COLO829 (cell line): ENCODE results near the gene SLC27A6.
"Not testable (repeated sequence)": the region's sequence is repeated elsewhere in the genome, so short reads cannot be mapped to it uniquely, and the experiment has no call there.

ENCODE experiments used
- DNase-seq: peaks from one replicate; pipeline ENCODE4 v3.0.0; 2012; ENCODE audit warnings: low spot score

SLC27A6 gene

GRCh38 chr5:129002527-129002842 lies 37.2 kb downstream of the SLC27A6 start:
- no peak for DNase-seq

GRCh38 chr5:129003232-129003631 lies 37.9 kb downstream of the SLC27A6 start:
- no peak for DNase-seq

DNA sequence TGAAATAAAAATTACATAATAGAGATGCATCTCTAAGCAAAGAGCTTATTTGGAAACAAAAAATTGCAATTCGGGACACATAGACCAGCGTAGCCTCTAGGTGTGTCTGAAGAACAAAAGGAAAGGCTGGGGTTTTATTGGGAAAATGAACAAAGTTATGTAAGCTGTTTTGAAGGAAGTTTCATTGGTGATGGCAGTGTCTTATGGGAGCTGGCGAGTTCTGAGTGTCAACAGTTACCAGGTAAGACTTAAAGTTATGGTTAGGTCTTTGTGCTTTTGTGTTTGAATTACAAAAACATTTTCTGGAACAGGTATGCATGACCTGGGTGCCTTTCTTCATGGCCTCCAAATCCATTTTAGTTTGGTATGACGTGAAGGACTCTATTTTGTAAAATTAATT lies 48.9 kb downstream of the SLC27A6 start:
- DNase-seq: no peak

GRCh38 chr5:129018837-129019236 lies 53.5 kb downstream of the SLC27A6 start:
- no peak for DNase-seq

DNA sequence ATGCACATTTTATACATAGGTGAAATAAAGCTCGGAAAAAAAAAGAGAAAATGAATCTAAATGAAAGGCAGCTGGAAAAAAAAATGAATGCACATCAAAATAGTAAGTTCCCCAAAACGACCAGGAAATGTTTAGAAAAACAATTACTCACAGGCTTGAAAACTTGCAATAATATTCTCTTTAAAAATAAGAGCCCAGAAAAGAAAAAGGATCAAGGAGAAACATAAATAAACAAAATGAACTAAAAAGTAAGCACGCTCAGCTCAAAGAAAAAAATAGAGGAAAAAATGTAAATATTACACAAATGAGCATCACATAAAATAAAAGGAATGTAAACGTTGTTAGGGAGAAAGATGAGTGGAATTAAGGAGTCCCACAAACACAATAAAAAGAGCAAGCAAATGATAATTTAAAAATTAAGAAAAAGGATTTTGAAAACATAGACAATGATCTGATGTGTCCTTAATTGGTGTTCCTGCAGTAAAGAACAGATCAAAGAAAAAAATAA lies 54.2 kb downstream of the SLC27A6 start:
- DNase-seq: no peak

DNA sequence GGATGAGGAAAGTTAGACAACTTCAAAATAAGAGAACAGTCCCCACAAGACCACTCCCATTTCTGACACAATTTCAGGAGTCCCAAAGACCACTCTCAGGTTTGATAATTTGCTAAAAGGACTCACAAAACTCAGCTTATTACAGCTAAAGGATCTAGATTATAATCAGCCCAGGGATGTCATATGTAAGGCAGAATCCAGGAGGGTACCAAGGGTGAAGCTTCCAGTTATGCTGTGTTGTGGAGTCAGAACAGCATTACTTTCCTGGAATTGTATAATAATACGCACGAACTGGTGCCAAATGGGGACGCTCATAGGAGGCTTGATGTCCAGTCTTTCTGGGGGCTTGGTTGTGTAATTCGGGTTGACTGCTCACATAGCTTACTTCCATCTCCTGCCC lies 55.4 kb downstream of the SLC27A6 start:
- no peak for DNase-seq

DNA sequence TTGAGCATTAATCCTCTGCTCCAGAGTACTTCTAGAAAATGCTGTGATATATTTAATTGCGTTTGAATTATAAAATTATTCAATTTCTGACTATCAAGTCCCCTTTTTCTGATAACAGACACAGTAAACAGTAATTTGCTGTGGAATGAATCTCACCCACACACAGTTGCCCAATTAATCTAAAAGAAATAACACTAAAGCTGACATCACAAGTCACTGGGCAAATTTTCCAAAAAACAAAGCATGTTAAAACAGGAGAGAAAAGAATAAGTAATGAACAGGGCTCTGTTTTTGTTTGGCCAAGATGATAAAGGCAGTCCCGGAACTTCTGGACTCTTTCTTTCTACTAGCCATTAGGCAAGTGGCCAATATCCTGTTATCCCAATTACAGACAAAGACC lies 56.5 kb downstream of the SLC27A6 start:
- DNase-seq: no peak

- DNase-seq: no peak
Observed at GRCh38 chr5:129022599-129022998, 57.3 kb downstream of the SLC27A6 start.

GRCh38 chr5:129027260-129027659 lies 62.0 kb downstream of the SLC27A6 start:
- DNase-seq: no peak

GRCh38 chr5:129031886-129032683 lies 66.8 kb downstream of the SLC27A6 start:
- DNase-seq: no peak

DNA sequence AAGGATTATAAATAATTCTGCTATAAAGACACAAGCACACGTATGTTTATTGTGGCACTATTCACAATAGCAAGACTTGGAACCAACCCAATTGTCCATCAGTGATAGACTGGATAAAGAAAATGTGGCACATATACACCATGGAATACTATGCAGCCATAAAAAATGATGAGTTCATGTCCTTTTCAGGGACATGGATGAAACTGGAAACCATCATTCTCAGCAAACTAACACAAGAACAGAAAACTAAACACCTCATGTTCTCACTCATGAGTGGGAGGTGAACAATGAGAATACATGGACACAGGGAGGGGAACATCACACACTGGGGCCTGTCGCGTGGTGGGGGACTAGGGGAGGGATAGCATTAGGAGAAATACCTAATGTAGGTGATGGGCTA lies 71.0 kb downstream of the SLC27A6 start:
- not testable (repeated sequence) for DNase-seq

GRCh38 chr5:129041196-129041881 lies 76.1 kb downstream of the SLC27A6 start:
- DNase-seq: no peak

GRCh38 chr5:129042306-129042705 lies 77.0 kb downstream of the SLC27A6 start:
- DNase-seq: no peak

DNA sequence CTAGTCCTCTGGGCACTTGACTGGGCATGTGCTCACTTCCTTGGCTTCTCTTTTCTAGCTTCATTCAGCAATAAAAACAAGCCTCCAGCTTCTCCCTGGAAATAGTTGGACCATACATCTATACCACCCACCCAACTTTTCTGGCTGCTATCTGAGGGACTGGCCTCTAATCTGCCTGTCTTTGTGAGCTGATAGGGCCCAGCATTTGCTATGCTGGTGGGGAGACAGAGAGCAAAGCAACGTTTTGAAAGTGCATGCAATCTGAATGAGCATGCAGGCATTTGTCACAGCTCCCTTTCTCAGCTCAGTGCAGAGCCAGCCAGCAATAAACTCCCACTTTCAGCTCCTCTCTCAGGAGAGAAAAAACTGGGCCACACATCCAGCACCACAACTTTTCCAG lies 78.6 kb downstream of the SLC27A6 start:
- no peak for DNase-seq

DNA sequence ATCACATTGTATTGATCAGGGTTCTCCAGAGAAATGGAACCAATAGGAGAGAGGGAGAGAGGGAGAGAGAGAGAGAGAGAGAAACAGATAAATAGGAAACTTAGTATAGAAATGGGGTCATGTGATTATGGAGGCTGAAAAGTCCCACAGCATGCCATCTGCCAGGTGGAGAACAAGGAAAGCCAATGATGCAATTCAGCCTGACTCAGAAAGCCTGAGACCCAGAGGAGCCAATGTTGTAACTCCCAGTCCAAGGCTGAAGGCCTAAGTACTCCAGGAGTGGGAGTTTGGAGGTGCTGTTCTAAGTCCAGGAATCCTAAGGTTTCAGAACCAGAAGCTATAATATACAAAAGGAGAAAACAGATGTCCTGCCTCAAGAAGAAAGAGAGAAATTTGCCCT lies 80.9 kb downstream of the SLC27A6 start:
- DNase-seq: no peak

GRCh38 chr5:129048509-129048908 lies 83.2 kb downstream of the SLC27A6 start:
- no peak for DNase-seq

DNA sequence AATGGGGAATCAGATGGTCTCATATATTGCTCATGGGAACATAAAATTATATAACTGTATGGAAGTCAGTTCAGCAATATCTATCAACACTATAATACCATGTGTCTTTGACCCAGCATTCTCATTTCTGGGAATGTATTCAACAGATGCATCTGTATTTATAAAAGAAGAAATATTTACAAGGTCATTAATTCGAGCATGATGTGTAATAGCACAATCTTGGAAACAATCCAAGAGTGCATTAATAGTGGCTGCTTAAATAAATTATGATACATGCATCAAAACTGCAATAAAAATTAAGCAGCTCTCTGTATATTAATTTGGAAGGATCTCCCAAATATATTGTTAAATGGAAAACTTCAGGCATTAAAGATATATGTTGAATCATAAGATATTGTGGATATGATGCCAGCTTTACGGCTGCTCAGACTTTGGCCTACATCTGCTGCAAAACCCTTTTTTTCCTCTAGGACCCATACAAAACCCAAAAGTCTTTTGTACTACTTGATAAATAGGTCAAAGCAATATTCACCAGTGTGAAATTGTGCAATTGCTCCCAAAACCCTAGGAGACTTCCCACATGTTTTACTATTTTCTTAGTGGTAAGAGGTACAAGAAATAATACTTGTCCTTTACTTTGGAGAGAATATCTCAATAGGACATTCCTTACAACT lies 84.0 kb downstream of the SLC27A6 start:
- no peak for DNase-seq

GRCh38 chr5:129051283-129051682 lies 86.0 kb downstream of the SLC27A6 start:
- DNase-seq: no peak

DNA sequence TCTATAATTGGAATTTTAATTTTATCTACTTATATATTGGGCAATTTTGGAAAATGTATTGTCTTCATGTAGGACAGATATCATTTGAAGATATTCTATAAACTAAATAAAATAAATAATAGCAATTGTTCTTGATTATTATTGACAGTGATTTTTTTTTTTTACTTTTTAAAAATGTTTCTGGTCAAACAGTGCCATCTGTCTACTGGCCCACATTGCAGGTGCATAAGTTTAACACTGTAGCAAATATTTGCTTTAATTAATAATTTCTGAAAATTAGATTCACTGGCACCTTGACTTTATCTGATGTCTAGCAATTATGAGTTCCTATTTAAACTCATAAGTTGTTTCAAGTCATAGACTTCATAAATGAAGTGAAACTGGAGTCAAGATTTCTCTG lies 88.2 kb downstream of the SLC27A6 start:
- DNase-seq: no peak

GRCh38 chr5:129057329-129057728 lies 92.0 kb downstream of the SLC27A6 start:
- no peak for DNase-seq

DNA sequence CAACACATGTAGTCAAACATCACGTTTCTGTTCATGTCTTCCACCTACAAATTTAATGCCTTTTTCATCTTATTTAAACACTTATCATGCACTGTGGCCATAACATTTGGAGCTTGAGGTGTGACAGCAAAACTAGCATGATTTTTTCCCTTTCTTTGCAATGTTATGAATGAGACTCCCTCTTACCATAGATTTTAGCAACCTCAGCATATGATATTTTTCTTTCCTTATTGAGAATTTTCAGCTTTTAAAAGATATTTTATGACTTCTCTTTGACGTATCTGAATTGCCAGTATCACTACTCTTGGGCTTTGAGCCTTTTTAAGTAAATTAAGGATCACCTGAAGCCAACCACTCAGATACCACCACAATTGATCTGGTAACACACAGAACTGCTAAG lies 96.6 kb downstream of the SLC27A6 start:
- no peak for DNase-seq

DNA sequence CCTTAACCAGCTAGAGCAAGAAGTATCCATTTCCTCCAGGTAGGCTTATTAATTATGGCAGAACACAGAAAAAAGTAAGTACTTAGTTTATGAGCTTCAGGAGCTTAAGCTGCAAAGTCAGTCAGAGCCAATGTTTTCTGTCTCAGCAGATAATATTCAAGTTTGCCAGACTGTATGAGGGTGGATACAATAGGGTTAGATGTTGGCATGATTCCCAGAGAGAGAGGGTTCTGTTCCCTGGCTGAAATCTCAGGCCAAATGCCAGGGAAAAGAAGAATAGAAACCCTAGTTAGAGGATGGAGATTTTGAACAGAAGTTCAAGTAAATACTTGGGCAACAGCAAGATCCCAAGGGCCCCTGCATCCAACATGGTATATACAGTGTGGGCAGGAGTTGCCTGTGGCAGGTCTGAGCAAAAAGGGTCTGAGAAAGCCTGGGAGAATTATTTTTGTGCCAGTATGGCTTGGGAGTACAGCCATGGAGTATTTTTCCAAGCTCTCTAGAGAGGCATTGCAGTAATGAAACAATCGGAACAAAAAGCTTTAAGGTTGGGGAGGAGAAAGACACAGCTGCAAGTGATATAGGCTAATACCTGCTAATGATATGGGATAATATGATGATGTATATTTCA lies 98.3 kb downstream of the SLC27A6 start:
- DNase-seq: no peak

DNA sequence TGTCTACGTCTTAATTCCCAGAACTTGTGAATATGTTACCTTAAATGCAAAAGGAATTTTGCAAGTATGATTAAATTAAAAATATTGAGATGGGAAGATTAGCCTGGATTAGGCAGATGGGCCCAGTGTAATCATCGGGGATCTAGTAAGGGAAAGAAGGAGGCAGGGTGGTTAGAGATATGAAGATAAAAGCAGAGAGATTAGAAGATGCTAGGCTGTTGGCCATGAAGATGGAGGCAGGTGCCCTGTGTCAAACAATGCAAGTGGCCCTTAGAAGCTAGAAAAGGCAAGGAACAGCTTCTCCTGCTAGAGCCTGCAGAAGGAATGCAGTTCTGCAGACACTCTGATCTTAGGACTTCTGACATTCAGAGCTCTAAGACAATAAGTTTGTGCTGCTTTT lies 100.4 kb downstream of the SLC27A6 start:
- no peak for DNase-seq
